NCI-H1092 (cell line): ENCODE results near the gene CIB4.

ENCODE experiments used
- DNase-seq: peaks from one replicate; lab custom pipeline; 2025; lab: John Stamatoyannopoulos, UW

Gene CIB4

GRCh38 chr2:26642429-26642828, 1.3 kb upstream of the CIB4 start:
- no peak for DNase-seq

GRCh38 chr2:26640331-26640745, 828 bp downstream of the CIB4 start:
- no peak for DNase-seq

GRCh38 chr2:26639685-26640243, 1.4 kb downstream of the CIB4 start:
- DNase-seq = no peak

- no peak for DNase-seq
These were observed 3.3 kb downstream of the CIB4 start for GRCh38 chr2:26637811-26638310.

- no peak for DNase-seq
These were observed 4.2 kb downstream of the CIB4 start for GRCh38 chr2:26636935-26637334.

- no peak for DNase-seq
These were observed 5.8 kb downstream of the CIB4 start for GRCh38 chr2:26635401-26635800.

GRCh38 chr2:26634636-26635230, 6.4 kb downstream of the CIB4 start:
- DNase-seq = no peak

GRCh38 chr2:26633993-26634595, 7.1 kb downstream of the CIB4 start:
- no peak for DNase-seq

- no peak for DNase-seq
These were observed 7.7 kb downstream of the CIB4 start for GRCh38 chr2:26633351-26633945.

GRCh38 chr2:26632624-26633185, 8.5 kb downstream of the CIB4 start:
- no peak for DNase-seq

GRCh38 chr2:26631401-26632170, 9.6 kb downstream of the CIB4 start:
- DNase-seq = no peak

GRCh38 chr2:26630669-26631360, 10.4 kb downstream of the CIB4 start:
- DNase-seq = no peak

- DNase-seq = no peak
These were observed 10.9 kb downstream of the CIB4 start for GRCh38 chr2:26630235-26630634.

- no peak for DNase-seq
These were observed 11.4 kb downstream of the CIB4 start for GRCh38 chr2:26629751-26630150.

- DNase-seq = no peak
These were observed 11.9 kb downstream of the CIB4 start for GRCh38 chr2:26629346-26629630.

- DNase-seq = no peak
These were observed 12.4 kb downstream of the CIB4 start for GRCh38 chr2:26628561-26629345.

- DNase-seq = no peak
These were observed 13.6 kb downstream of the CIB4 start for GRCh38 chr2:26627350-26628105.

- DNase-seq = no peak
These were observed 14.6 kb downstream of the CIB4 start for GRCh38 chr2:26626606-26627005.

GRCh38 chr2:26623541-26624495, 17.3 kb downstream of the CIB4 start:
- DNase-seq = no peak
